Pulmonary artery endothelial cell (primary cell): ENCODE measurements around the gene BTN3A1. TPM values are rescaled to one million over a fixed set of nuclear protein-coding genes. Genes with fewer than 3 reads are reported as not detected.

Experiments
- total RNA-seq: library from RNA; depleted of rRNA; stranded (reverse); fragments of >200 nt; gene quantifications from 2 replicates; pipeline ENCODE4 v1.2.3, GENCODE V29; 2014

The BTN3A1 gene
- total RNA-seq, 1 donor from 2014 or later = 9.2 TPM

Other genes with a start within 250 kb of the BTN3A1 start
- 9.6 and 38.1 TPM in 2 replicates for gene BTN3A2, start 37.1 kb upstream of the BTN3A1 start, total RNA-seq
- gene BTN2A2, start 19.2 kb upstream of the BTN3A1 start, total RNA-seq = 9.2 and 12.6 TPM in 2 replicates
- 13.5 and 23.0 TPM in 2 replicates for gene BTN3A3, start 38.2 kb downstream of the BTN3A1 start, total RNA-seq
- 8.6 and 11.7 TPM in 2 replicates for gene BTN2A1, start 55.7 kb downstream of the BTN3A1 start, total RNA-seq
- not detected in 2 replicates for gene BTN1A1, start 98.0 kb downstream of the BTN3A1 start, total RNA-seq
- gene HMGN4, start 136.1 kb downstream of the BTN3A1 start, total RNA-seq = 53.0 and 75.1 TPM in 2 replicates
- gene ABT1, start 194.7 kb downstream of the BTN3A1 start, total RNA-seq = 22.1 and 25.5 TPM in 2 replicates